GM12873 (cell line): ENCODE results near the gene PLEKHG4B.

Experiments used
- TF ChIP-seq, protein P1 (sequence below): IDR thresholded peaks from 2 replicates; pipeline ENCODE4 v1.5.1; 2012; ENCODE audit warnings: low read depth, mild to moderate bottlenecking, moderate library complexity, low read length, control low read depth; ENCODE audit not compliant: insufficient read depth; ENCODE audit errors: missing control alignments

The PLEKHG4B gene

DNA sequence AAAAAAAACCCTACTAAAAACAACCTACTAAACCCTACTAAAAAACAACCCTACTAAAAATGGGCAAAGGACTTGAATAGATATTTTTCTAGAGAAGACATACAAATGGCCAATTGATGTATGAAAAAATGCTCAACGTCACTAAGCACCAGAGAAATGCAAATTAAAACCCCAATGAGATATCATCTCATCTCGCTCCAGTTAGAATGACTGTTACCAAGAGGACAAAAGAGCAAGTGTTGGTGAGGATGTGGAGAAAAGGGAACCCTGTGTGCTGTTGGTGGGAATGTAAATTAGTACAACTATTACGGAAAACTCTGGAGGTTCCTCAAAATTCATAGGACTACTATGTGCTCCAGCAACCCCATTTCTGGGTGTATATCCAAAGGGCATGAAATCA lies 136.9 kb downstream of the PLEKHG4B start:
- TF ChIP-seq, protein P1, sequence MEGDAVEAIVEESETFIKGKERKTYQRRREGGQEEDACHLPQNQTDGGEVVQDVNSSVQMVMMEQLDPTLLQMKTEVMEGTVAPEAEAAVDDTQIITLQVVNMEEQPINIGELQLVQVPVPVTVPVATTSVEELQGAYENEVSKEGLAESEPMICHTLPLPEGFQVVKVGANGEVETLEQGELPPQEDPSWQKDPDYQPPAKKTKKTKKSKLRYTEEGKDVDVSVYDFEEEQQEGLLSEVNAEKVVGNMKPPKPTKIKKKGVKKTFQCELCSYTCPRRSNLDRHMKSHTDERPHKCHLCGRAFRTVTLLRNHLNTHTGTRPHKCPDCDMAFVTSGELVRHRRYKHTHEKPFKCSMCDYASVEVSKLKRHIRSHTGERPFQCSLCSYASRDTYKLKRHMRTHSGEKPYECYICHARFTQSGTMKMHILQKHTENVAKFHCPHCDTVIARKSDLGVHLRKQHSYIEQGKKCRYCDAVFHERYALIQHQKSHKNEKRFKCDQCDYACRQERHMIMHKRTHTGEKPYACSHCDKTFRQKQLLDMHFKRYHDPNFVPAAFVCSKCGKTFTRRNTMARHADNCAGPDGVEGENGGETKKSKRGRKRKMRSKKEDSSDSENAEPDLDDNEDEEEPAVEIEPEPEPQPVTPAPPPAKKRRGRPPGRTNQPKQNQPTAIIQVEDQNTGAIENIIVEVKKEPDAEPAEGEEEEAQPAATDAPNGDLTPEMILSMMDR = no peak

DNA sequence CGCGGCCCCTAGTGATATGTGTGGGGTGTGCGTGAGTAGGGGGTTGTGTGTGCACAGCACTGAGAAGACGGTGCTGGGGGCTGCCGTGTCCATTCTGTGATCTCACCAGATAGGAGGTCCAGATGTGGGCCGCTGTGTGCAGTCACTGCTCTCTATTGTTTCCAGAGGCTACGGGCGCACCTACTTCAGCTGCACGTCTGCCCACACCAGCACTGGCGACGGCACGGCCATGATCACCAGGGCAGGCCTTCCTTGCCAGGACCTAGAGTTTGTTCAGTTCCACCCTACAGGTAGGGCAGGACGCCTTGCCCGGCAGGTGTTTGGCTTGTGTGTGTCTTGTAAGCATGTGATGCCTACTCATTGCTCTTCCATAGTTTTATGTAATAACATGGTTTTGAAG lies 138.7 kb downstream of the PLEKHG4B start:
- TF ChIP-seq, protein P1 = no peak

DNA sequence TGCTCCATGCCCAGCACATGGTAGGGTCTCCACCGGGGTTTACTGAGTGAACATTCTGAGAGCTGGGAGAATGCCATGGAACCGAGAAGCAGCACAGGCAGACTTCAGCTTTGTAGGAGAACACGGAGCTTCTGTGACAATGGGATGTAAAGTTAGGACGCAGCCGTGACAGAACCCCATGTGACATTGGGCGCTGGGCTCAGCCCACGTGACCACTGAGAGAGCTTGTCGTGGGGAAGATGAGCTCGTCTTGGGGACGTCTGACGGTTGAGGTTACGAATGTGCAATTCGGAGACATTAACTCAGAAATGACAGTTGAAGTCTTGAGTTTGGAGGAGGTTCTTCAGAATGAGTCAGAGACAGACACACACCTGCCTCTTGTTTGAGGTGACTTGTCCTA lies 139.7 kb downstream of the PLEKHG4B start:
- TF ChIP-seq, protein P1 = no peak

DNA sequence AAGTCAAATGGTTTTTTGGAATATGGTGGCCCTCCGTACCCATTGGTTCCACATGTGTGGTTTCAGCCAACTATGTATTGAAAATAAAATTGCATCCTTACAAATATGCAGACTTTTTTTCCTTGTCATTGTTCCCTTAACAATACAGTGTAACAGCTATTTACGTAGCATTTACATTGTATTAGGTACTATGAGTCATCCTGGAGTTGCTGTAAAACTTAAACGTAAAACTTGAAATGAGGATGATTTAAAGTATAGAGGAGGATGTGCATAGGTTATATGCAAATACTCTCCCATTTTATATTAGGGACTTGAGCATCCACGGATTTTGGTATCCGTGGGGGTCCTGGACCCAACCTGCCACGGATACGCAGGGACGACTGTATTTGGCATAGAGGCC lies 142.5 kb downstream of the PLEKHG4B start:
- TF ChIP-seq, protein P1 = no peak
